ENCODE results near the gene CDH13.

DNA sequence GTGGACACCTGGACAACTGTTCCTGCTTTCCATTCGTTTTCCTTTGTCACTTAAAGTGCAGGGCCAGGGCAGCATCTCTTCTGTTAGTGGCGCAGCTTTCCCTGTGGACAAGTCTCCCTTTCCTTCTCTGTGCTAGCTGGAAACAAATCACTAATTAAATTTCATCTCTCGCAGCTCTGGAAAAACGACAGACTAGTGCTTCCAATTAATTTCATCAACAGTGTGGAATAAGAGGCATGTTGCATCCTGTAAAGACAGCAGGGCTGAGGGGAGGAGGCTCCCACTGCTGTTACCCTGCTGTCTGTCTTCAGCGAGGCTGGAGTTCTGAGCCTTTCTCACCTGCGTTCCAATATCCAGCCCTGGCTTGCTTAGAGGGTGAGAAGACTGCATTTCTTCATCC, 828.9 kb downstream of the CDH13 start:
- TF ChIP-seq, protein P1, sequence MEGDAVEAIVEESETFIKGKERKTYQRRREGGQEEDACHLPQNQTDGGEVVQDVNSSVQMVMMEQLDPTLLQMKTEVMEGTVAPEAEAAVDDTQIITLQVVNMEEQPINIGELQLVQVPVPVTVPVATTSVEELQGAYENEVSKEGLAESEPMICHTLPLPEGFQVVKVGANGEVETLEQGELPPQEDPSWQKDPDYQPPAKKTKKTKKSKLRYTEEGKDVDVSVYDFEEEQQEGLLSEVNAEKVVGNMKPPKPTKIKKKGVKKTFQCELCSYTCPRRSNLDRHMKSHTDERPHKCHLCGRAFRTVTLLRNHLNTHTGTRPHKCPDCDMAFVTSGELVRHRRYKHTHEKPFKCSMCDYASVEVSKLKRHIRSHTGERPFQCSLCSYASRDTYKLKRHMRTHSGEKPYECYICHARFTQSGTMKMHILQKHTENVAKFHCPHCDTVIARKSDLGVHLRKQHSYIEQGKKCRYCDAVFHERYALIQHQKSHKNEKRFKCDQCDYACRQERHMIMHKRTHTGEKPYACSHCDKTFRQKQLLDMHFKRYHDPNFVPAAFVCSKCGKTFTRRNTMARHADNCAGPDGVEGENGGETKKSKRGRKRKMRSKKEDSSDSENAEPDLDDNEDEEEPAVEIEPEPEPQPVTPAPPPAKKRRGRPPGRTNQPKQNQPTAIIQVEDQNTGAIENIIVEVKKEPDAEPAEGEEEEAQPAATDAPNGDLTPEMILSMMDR (conservative IDR thresholded peaks at IDR 0.05) = no peak
- TF ChIP-seq ZFX (IDR thresholded peaks at IDR 0.05) = no peak
